Ovary (tissue), 3 donors: ENCODE results near the gene SPOCK1.

Experiments
- CTCF ChIP-seq, 3 donors: fragments of 450-650 bp in 2 of 3; fragments of 200-600 bp in 1 of 3; IDR thresholded peaks; one replicate each; pipeline versions ENCODE4 v1.5.1 to v1.8.0; 2016 to 2022; ENCODE audit warnings: antibody characterized with exemption in 3 of 3, mild to moderate bottlenecking in 1 of 3
- EP300 ChIP-seq: sonication (generic); formaldehyde crosslinking; IDR thresholded peaks from one replicate; pipeline ENCODE4 v1.6.1; 2017; ENCODE audit warnings: antibody characterized with exemption
- donor health status: DM: no; HTN: no; CAD: no.

- no peak for TF ChIP-seq CTCF (IDR thresholded peaks at IDR 0.05)
- TF ChIP-seq EP300: no peak
Observed at GRCh38 chr5:136998854-136999357, 500.2 kb downstream of the SPOCK1 start.
